GM21737 (cell line): Measurements from ENCODE around the gene NDUFAF2.

Source experiments
- ATAC-seq: cut with Tn5 transposase; IDR thresholded peaks from one replicate; pipeline ENCODE4 v1.9.1; 2021; ENCODE audit warnings: mild to moderate bottlenecking, moderate library complexity; ENCODE audit not compliant: unreplicated experiment

NDUFAF2 gene

GRCh38 chr5:61114441-61114840, 169.4 kb downstream of the NDUFAF2 start:
- ATAC-seq = no peak

GRCh38 chr5:61115968-61116367, 171.0 kb downstream of the NDUFAF2 start:
- ATAC-seq = no peak

GRCh38 chr5:61119066-61119465, 174.1 kb downstream of the NDUFAF2 start:
- no peak for ATAC-seq

GRCh38 chr5:61120534-61120933, 175.5 kb downstream of the NDUFAF2 start:
- ATAC-seq = no peak

- ATAC-seq = no peak
Measured at GRCh38 chr5:61123145-61123544, 178.1 kb downstream of the NDUFAF2 start.

- ATAC-seq = no peak
Measured at GRCh38 chr5:61130289-61130688, 185.3 kb downstream of the NDUFAF2 start.

GRCh38 chr5:61132559-61132958, 187.6 kb downstream of the NDUFAF2 start:
- ATAC-seq = no peak

- no peak for ATAC-seq
Measured at GRCh38 chr5:61137835-61138234, 192.8 kb downstream of the NDUFAF2 start.

- ATAC-seq = no peak
Measured at GRCh38 chr5:61139094-61139873, 194.3 kb downstream of the NDUFAF2 start.

GRCh38 chr5:61139931-61140330, 194.9 kb downstream of the NDUFAF2 start:
- ATAC-seq = no peak

GRCh38 chr5:61141801-61142200, 196.8 kb downstream of the NDUFAF2 start:
- ATAC-seq = no peak

GRCh38 chr5:61142391-61142790, 197.4 kb downstream of the NDUFAF2 start:
- ATAC-seq = no peak

GRCh38 chr5:61142811-61143210, 197.8 kb downstream of the NDUFAF2 start:
- no peak for ATAC-seq

- ATAC-seq = no peak
Measured at GRCh38 chr5:61148515-61148914, 203.5 kb downstream of the NDUFAF2 start.

GRCh38 chr5:61151893-61152292, 206.9 kb downstream of the NDUFAF2 start:
- no peak for ATAC-seq

GRCh38 chr5:61159070-61159469, 214.1 kb downstream of the NDUFAF2 start:
- ATAC-seq = no peak

GRCh38 chr5:61159836-61160235, 214.8 kb downstream of the NDUFAF2 start:
- ATAC-seq = no peak

- no peak for ATAC-seq
Measured at GRCh38 chr5:61160497-61160896, 215.5 kb downstream of the NDUFAF2 start.

- ATAC-seq = peak; percentile 96
Measured at GRCh38 chr5:61162010-61162831, 217.2 kb downstream of the NDUFAF2 start, which contains the start of gene SMIM15. Gene SMIM15 (minus strand): TSS chr5:61162468. CDS start chr5:61160171, 2,297 bp downstream.

GRCh38 chr5:61162832-61163567, 218.0 kb downstream of the NDUFAF2 start:
- ATAC-seq = no peak

- ATAC-seq = no peak
Measured at GRCh38 chr5:61163905-61164304, 218.9 kb downstream of the NDUFAF2 start.
